GM18951 (cell line): ENCODE results near the gene RFX2.
A peak's percentile ranks its signal among the peaks of the same experiment; 100 is the strongest.

ENCODE experiments used
- POLR2A ChIP-seq: IDR thresholded peaks from 4 replicates; pipeline ENCODE4 v1.6.1; 2011; ENCODE audit warnings: mild to moderate bottlenecking; ENCODE audit not compliant: insufficient read length, insufficient read depth; ENCODE audit errors: extremely low read depth
- in situ Hi-C: fragments of 300-500 bp; cut with MboI; formaldehyde crosslinking; loops from one replicate; pipeline ENCODE4 v1.12.0; 2022; ENCODE audit warnings: low sequenced_read_pairs, mixed read lengths, inconsistent platforms; ENCODE audit not compliant: unreplicated experiment

Gene RFX2

GRCh38 chr19:6099599-6099998 lies 10.7 kb downstream of the RFX2 start:
- TF ChIP-seq POLR2A = no peak
- in situ Hi-C loops = no loop called here

DNA sequence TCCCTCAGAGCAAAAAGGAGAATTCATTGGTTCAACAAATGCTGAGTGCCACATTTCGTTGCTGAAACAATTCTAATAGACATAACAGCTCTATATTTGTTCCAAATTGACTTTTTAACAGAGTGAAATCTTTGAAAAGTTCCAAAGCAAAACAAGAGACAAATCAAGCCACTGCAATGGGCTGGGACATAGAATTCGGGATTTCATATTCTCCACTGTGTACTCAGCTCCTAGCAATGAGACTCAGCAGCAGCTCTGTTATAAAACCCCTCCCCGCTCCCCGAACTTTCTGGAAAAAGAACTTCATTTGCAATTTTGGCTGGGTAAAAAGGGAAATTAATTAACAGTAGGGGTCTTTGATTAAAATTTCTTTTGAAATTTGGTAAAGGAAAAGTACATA lies 11.3 kb downstream of the RFX2 start:
- in situ Hi-C loops = no loop called here

GRCh38 chr19:6098574-6098973 lies 11.7 kb downstream of the RFX2 start:
- in situ Hi-C loops = no loop called here
- TF ChIP-seq POLR2A = no peak

More for the DNA sequence above, 11.3 kb downstream of the RFX2 start:
- TF ChIP-seq POLR2A = no peak

- TF ChIP-seq POLR2A = no peak
- in situ Hi-C loops = no loop called here
These were observed 12.4 kb downstream of the RFX2 start for GRCh38 chr19:6097911-6098310.

DNA sequence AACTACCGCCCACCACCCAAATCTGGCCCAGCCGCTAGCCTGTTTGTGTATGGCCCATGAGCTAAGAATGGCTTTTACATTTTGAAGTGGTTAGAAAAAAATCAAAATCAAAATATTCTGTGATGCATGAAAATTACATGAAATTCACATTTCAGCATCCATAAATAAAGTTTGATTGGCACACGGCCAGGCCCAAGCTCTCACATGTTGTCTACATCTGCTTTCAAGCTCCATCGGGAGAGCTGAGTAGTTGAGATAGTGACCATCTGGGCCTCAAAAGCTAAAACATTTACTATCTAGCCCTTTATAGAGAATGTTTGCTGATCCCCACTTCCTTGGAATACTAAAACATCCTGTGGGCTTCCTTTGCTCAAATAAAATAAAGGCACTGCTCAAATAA lies 14.5 kb downstream of the RFX2 start:
- TF ChIP-seq POLR2A = no peak
- in situ Hi-C loops = no loop called here

GRCh38 chr19:6092329-6093286 lies 17.7 kb downstream of the RFX2 start:
- in situ Hi-C loops = no loop called here

GRCh38 chr19:6091771-6092291 lies 18.5 kb downstream of the RFX2 start:
- in situ Hi-C loops = no loop called here
- no peak for TF ChIP-seq POLR2A

More at GRCh38 chr19:6092329-6093286, 17.7 kb downstream of the RFX2 start:
- TF ChIP-seq POLR2A = no peak

DNA sequence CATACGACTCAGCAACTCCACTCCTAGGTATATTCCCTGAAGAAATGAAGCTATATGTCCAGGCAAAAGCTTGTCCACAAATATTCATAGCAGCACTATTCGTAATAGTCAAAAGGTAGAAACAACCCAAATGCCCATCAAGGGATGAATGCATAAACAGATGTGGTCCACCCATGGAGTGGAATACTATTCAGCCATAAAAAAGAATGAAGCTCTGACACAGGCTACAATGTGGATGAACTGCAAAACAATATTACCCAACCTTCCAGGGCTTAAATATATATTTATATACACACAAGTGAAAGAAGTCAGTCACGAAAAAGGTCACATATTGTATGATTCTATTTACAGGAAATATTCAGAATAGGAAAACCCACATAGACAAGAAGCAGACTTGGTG lies 19.7 kb downstream of the RFX2 start:
- no peak for TF ChIP-seq POLR2A

GRCh38 chr19:6088602-6089049 lies 21.7 kb downstream of the RFX2 start:
- no peak for TF ChIP-seq POLR2A
- in situ Hi-C loops = no loop called here

More for the DNA sequence above, 19.7 kb downstream of the RFX2 start:
- in situ Hi-C loops = no loop called here

DNA sequence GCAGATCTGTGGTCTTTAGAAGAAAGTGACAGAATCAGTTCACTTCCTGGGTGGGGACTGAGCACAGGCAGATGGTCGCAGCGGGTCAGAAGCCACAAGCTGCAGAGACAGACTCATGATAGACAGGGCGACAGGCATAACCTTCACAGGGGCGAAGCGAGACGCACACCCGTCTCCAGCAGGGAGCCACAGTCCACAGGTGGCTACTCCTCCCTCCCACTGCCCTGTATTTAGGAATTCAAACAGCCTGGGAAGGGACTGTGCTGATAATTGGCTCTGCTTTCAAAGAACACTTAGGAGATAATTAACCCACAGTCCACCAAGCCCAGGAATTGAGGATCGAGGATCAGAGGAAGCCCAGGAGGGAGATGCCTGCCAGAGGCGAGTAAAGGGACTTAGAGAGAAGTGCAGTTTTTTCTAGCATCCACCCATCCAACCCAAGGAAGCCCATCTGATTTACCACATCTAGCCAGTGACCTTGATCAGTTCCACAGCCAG lies 23.2 kb downstream of the RFX2 start:
- TF ChIP-seq POLR2A = peak; percentile 57
- in situ Hi-C loops = no loop called here

- TF ChIP-seq POLR2A = no peak
- in situ Hi-C loops = no loop called here
These were observed 24.1 kb downstream of the RFX2 start for GRCh38 chr19:6086068-6086788.

DNA sequence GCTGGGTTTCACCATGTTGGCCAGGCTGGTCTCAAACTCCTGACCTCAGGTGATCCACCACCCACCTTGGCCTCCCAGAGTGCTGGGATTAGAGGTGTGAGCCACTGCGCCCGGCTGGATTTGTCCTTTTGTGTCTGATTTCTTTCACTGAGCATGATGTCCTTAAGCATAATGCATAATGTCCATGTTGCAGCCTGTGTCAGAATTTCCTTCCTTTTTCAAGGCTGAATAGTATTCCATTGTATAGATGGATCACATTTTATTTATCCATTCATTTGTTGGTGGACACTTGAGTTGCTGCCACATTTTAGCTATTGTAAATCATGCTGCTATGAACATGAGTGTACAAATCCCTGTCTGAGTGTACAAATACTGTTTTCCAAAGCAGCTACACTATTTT lies 25.5 kb downstream of the RFX2 start:
- in situ Hi-C loops = no loop called here
- TF ChIP-seq POLR2A = no peak

DNA sequence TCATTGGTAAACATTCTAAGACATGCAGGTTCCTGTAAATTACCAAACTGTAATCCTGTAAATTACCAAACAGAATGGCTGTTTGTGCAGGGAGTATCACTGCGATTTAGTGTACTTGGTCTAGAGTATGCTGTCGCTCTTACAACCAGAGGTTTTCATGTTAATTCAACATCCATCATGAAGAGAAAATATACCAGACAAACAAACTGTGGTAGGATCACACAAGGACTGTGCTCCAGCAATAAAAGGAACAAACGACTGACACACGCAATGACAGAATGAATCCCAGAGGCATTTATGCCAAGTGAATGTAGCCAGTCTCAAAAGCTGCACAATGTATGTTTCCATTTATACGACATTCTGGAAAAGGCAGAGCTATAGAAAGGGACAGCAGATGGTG lies 31.2 kb downstream of the RFX2 start:
- in situ Hi-C loops = no loop called here
- no peak for TF ChIP-seq POLR2A
